ENCODE data around the gene HSF5.

GRCh38 chr17:58498177-58498828, 10.1 kb upstream of the HSF5 start:
- TF ChIP-seq POLR2A (IDR thresholded peaks at IDR 0.05) (no peak), CTCF (IDR thresholded peaks at IDR 0.05) (no peak), POLR2AphosphoS5 (IDR thresholded peaks at IDR 0.05) (no peak)
